IMR-90 (cell line): Measurements from ENCODE around the gene DNMT3A.

Experiments used
- CEBPB ChIP-seq: IDR thresholded peaks from 2 replicates; pipeline ENCODE4 v1.6.1; 2012; ENCODE audit warnings: low read depth, low read length, improper control_type of control experiment
- CHD1 ChIP-seq: IDR thresholded peaks from 2 replicates; pipeline ENCODE4 v1.6.1; 2012; ENCODE audit warnings: low read depth, low read length, improper control_type of control experiment
- CTCF ChIP-seq: conservative IDR thresholded peaks from 2 replicates; pipeline ENCODE4 v1.5.1; 2012; ENCODE audit warnings: mild to moderate bottlenecking, low read depth, low read length, improper control_type of control experiment
- FOS ChIP-seq: fragments of 150-350 bp; IDR thresholded peaks from 2 replicates; pipeline ENCODE4 v1.6.1; 2016; ENCODE audit warnings: low read depth, low read length
- MAZ ChIP-seq: IDR thresholded peaks from 2 replicates; pipeline ENCODE4 v1.6.1; 2012; ENCODE audit warnings: low read depth, mild to moderate bottlenecking, low read length, improper control_type of control experiment, moderate library complexity, borderline replicate concordance
- POLR2A ChIP-seq: IDR thresholded peaks from 2 replicates; pipeline ENCODE4 v1.6.1; 2012; ENCODE audit warnings: mild to moderate bottlenecking, low read depth, low read length
- RAD21 ChIP-seq: IDR thresholded peaks from 2 replicates; pipeline ENCODE4 v1.6.1; 2012; ENCODE audit warnings: low read length, improper control_type of control experiment
- RFX5 ChIP-seq: IDR thresholded peaks from 2 replicates; pipeline ENCODE4 v1.8.0; 2012; ENCODE audit warnings: low read depth, mild to moderate bottlenecking, low read length, moderate library complexity
- SMC3 ChIP-seq: fragments of 150-350 bp; IDR thresholded peaks from 2 replicates; pipeline ENCODE4 v1.6.1; 2016; ENCODE audit warnings: low read depth, mild to moderate bottlenecking, antibody characterized with exemption, low read length, moderate library complexity
- TF ChIP-seq, protein P1 (sequence below): fragments of 150-350 bp; IDR thresholded peaks from 2 replicates; pipeline ENCODE4 v1.6.1; 2016; ENCODE audit warnings: low read depth, mild to moderate bottlenecking, low read length, moderate library complexity, borderline replicate concordance
- TF ChIP-seq, protein P2 (sequence below): fragments of 150-350 bp; IDR thresholded peaks from 2 replicates; pipeline ENCODE4 v1.6.1; 2017; ENCODE audit warnings: mild to moderate bottlenecking, antibody characterized with exemption, low read length, low read depth

DNA sequence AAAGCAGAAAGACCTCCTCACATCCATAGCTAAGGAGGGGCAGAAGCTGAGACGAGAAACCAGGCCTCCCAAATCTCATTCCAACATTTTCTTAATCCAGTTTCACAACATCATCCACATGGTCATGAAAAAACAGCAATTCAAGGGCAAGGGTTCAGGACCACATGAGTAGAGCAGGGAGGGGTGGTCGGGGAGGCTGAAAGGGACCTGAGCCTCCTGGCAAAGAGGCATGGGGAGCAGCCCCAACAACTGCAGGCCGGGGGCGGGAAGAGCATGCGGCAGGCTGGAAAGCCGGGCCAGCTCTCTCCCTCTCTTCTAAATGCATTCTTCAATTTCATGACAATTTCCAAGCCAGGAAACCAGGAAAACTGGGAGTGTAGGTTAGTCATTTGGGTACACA lies 76.7 kb downstream of the DNMT3A start:
- TF ChIP-seq CTCF (no peak), RFX5 (no peak), POLR2A (no peak), MAZ (no peak), FOS (no peak), RAD21 (no peak), SMC3 (no peak), CEBPB (no peak), CHD1 (no peak)
- TF ChIP-seq, protein P1, sequence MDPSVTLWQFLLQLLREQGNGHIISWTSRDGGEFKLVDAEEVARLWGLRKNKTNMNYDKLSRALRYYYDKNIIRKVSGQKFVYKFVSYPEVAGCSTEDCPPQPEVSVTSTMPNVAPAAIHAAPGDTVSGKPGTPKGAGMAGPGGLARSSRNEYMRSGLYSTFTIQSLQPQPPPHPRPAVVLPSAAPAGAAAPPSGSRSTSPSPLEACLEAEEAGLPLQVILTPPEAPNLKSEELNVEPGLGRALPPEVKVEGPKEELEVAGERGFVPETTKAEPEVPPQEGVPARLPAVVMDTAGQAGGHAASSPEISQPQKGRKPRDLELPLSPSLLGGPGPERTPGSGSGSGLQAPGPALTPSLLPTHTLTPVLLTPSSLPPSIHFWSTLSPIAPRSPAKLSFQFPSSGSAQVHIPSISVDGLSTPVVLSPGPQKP = no peak
- TF ChIP-seq, protein P2, sequence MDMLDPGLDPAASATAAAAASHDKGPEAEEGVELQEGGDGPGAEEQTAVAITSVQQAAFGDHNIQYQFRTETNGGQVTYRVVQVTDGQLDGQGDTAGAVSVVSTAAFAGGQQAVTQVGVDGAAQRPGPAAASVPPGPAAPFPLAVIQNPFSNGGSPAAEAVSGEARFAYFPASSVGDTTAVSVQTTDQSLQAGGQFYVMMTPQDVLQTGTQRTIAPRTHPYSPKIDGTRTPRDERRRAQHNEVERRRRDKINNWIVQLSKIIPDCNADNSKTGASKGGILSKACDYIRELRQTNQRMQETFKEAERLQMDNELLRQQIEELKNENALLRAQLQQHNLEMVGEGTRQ = no peak
